Measurements from ENCODE around the gene PDSS1.

Gene PDSS1

DNA sequence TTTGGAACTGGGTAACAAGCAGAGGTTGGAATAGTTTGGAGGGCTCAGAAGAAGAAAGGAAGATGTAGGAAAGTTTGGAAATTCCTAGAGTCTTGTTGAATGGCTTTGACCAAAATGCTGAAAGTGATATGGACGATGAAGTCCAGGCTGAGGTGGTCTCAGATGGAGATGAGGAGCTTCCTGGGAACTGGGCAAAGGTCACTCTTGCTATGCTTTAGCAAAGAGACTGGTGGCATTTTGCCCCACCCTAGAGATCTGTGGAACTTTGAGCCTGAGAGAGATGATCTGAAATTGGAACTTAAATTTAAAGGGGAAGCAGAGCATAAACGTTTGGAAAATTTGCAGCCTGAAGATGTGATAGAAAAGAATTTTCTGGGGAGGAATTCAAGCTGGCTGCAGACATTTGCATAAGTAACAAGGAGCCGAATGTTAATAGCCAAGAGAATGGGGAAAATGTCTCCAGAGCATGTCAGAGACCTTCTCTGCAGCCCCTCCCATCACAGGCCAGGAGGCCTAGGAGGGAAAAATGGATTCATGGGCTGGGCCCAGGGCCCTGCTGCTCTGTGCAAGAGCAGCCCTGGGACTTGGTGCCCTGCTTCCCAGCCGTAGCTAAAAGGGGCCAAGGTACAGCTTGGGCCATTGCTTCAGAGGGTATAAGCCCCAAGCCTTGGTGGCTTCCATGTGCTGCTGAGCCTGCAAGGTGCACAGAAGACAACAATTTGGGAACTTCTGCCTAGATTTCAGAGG, 3.6 kb downstream of the PDSS1 start:
- no peak for DNase-seq

DNA sequence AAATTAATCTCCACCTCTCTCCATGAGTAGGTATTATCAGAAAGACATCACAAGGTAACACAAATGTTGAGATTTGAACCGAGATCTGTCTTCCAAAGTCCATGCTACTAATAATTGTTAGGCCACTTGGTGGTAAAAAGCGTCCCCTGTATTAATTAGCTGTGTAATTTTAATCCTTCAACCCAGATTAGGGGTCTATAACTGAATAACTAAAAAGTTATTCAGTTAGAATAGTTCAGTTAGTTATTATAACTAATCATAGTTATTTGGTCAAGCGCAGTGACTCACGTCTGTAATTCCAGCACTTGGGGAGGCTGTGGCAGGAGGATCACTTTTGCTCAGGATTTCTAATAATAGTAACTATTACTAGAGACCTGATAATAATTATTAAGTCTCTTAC, 5.6 kb downstream of the PDSS1 start:
- no peak for DNase-seq

DNA sequence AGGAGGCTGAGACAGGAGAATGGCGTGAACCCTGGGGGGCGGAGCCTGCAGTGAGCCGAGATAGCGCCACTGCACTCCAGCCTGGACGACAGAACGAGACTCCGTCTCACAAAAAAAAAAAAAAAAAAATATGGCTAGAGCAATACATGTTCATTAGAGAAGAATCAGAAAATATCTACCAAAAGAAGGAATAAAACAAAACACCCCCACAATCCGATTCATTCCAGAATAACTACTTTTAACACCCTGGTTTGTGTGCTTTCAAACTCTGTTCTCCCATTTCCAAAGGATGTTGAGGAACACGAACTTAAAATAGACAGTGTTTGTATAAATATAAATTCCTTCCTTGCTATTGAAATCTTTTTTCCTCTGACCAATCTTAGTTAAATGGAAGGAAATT, 6.5 kb downstream of the PDSS1 start:
- no peak for DNase-seq

DNA sequence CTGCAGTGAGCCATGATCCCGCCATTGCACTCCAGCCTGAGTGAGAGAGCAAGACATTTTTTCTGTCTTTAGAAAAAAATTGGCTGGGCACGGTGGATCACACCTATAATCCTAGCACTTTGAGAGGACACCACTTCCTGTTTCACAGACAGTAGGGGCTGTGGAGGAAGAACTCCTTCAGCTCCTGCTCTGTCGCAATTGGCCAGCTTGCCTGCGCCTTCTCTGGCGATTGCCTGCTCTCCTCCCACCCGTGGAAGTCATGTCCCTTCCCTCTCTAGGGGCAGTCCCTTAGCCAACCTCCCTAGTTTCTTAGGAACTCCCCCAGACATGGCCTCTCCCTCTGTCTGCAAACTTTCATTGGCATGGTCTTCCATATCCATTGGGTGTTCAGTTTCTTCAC, 8.7 kb downstream of the PDSS1 start:
- DNase-seq, result no peak

DNA sequence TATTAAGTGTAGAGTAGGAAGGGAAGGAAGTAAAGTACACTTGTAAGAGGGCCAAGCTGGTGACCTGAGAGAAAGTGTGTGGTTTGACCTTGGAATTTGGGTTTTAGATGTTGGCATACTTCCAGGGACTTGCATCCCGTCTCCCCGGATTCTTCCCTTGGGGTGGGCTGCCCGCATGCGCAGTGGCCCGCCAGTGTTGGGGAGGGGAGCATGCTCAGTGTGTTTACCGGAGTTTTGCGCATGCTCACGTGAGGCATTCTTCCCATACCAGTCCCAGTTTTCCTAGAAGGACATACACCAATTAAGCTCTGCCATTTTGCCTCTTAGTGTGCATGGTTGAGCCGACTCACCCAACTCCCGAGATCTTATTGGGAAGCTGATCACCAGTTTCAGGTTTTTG, 9.4 kb downstream of the PDSS1 start:
- no peak for DNase-seq

DNA sequence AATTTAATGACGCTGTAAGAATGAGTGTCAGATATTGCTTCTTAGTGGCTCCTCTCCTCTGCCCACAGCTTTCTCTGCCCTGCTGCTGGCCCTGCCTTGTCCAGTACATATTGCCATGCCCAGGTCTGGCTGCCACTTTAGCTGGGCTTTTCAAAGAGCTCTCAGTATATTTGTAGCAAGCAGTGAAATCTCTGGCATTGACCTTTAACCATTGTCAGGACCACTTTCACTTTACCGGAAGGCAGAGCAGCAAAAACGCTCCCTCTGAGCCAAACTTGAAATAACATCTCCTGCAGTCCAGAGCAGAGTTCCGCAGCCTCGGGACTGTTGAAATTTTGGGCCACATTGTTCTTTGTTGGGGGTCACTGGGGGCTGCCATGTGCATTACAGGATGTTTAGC, 13.8 kb downstream of the PDSS1 start:
- DNase-seq, result no peak

DNA sequence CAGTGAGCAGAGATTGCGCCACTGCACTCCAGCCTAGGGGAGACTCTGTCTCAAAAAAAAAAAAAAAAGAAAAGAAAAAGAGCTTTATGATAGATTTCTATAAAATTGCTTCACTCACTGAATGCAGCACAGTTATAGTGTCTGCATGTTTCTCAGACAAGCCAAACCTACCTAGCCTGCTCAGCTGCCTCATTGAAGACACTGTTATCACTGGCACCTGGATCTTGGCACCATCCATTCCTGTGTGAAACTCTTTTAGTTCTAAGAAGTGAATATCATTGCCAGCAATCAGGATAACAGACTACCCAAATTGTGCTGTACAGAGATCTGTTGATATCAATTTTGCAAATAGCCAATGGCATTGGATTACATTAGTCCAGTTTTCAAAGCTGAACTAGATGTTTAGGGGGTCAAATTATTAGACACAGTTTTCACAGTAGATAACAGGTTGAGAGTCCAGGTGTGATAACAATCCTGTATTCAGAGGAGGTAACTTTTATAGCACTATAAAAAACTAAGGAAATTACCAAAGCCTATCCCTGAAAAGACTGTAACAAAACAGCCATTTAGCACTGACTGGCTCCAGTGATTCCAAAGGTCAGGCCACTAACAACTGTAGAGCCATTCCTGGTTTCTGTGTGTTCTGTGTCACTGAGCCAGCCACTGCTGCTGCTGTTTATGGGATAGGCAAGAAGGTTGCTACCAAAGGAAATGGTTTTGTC, 17.1 kb downstream of the PDSS1 start:
- no peak for DNase-seq

DNA sequence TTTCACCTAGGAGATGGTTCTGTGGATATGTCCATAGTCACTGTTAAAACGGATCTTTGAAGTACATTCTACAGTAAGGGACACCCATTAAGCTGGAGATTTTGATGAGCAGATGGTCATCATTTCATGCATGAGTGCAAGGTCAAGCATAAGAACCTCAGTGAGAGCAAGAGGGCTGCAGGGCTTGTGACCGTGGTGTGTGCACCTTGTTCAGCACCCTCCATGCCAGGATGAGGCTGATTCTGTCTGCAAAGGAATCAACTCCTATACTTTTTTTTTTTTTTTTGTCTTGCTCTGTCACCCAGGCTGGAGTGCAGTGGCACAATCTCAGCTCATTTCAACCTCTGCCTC, 17.6 kb downstream of the PDSS1 start:
- no peak for DNase-seq

DNA sequence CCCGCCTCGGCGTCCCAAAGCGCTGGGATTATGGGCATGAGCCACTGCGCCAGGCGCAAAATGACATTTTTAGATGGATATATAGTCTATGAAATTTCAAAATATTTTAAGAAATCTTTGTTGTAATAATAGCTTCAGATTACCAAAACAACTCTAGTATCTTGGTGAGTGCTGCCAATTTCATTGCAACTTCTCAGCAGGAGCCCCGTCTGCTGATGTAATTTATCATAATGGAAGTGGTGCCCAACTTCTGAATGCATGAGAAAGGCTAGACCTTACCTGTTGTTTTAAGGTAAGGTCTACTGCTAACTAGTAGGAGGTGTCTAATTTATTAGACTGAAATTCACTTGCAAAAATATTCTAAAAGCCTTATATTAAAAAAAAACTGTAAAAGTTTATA, 20.0 kb downstream of the PDSS1 start:
- DNase-seq, result no peak

DNA sequence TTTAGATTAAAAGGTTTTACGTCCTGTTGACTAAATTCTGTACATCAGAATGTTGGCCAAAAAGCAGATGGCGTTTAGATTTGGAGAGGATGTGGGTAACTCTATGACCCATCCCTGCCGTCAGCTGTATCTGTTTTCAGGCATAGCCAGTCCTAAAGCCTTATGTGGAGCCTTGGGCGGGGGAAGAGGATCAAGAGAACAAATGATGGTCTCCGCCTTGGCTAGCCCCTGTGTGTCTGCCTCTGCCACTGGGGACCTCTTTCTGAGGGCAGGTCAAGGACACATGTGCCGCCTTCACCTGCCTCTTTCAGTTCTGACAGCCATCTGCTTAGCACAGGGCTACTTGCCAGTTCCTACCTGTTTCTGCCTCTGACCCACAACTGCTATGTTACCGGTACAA, 24.1 kb downstream of the PDSS1 start:
- DNase-seq, result no peak

DNA sequence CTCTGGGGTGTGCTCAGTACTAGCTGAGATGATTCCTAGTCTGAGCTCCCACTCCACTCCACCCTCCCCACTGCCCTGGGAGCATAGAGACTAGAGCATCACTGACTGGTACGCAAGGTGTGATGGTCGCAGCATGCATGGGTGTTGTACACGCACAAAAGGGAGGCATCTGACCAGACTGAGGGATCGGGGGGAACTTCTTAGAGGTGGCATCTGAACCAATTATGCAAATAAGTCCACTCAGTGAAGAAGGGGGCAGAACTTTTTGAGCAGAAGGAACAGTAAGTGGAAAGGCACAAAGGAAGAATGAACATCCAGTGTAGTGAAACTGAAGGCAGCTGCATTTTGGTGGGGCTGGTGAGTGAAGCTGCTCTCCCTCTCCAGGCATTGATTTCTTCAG, 25.5 kb downstream of the PDSS1 start:
- no peak for DNase-seq

DNA sequence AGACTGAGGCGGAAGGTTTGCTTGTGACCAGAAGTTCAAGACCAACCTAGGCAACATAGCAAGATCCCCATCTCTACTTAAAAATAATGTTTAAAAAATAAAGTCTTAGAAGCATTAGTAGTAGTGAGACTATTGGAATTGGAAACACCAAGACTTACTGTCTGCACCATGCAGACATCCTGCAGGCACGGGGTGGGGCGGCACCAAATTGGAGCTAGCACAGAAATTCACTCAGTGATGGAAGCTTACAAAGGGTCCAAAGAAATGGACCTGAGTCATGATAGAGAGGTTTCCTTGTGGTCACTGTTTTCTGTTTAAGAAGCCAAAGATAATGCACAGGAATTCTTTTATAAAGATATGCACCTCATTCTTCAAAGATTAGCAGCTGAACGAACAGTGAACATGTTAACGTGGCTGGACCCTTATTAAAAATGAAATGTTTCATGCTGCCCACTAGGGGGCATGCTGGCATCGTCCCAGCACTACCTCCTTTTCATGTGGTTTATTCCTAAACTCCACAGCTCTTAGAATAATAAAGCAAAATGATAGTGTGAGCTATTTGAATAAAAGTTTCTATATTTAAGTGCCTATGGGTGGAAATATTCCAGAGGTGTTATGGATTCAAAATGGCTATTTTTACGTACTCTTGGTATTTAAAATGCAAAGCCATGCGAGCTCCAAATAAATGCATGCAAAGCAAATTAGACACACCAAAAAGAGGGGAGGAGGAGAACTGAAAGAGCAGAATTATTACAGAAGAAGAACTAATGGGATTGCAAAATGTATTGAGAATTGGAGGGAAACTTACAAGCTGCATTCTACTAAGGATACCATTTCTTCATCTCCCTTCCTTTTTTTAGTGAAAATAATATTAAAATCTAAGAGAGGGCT, 28.6 kb downstream of the PDSS1 start:
- DNase-seq, result peak; percentile 33

DNA sequence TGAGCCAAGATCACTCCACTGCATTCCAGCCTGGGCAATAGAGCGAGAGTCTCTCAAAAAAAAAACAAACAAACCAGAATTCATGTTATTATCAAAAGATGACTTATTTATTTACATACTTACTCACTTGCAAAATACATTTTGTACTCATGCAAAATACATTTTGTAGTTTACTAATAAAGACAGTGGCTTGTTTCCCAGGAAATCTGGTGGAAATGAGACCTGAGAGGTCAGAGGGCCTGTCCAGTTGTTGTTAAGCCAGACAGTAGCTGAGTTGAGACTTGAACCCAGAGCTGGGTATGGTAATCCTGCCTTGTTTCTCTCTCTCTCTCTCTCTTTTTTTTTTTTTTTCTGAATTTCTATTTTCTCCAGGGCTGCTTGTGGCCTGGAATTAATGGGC, 29.5 kb downstream of the PDSS1 start:
- DNase-seq, result no peak

DNA sequence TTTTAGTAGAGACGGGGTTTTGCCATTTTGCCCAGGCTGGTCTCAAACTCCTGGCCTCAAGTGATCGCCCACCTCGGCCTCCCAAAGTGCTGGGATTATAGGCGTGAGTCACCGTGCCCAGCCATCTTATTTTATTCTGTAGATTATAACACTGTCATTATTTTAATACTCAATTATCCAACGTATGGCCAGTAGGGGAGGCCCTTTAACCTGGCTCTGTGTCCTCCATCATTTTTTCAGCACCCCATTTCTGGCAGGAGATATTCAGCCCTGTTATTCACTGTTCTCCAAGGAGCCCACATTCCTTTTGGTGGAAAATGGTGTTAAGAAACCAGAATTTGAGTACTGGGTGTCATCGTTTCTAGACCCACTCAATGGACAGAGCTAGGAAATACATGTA, 31.5 kb downstream of the PDSS1 start:
- no peak for DNase-seq

DNA sequence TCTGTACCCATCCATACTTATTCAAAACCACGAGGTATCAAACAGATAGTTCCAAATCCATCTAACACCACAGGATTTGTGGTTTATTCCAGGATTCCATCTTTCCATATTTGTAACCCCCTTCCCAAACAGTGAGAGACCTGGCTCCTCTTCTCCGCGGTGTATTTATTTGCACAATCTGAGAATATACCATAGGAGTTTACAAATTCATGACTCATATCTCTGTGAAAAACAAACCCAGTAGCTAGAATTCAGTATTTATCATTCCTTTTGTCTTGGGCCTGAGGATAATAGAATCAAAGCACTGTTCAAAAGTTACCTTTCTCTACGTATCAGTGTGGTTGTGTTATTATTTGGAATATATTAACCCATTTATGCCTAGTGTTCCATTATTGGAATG, 31.9 kb downstream of the PDSS1 start:
- DNase-seq, result no peak

DNA sequence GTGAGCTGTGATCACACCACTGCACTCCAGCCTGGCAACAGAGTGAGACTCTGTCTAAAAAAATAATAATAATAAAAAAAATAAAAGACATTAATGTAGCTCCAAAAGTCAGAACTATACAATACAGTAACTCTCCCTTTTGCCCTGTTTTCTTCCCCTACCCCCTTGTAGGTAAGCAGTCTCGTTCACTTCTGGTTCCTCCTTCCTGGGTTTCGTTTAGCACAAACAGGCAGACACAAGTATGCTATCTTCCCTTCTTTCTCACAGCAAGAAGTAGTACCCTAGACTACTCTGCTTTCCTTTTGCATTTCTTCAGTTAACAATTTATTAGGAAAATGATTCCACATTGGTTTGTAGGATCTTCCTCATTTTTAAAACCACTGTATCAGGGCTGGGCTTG, 33.1 kb downstream of the PDSS1 start:
- no peak for DNase-seq

DNA sequence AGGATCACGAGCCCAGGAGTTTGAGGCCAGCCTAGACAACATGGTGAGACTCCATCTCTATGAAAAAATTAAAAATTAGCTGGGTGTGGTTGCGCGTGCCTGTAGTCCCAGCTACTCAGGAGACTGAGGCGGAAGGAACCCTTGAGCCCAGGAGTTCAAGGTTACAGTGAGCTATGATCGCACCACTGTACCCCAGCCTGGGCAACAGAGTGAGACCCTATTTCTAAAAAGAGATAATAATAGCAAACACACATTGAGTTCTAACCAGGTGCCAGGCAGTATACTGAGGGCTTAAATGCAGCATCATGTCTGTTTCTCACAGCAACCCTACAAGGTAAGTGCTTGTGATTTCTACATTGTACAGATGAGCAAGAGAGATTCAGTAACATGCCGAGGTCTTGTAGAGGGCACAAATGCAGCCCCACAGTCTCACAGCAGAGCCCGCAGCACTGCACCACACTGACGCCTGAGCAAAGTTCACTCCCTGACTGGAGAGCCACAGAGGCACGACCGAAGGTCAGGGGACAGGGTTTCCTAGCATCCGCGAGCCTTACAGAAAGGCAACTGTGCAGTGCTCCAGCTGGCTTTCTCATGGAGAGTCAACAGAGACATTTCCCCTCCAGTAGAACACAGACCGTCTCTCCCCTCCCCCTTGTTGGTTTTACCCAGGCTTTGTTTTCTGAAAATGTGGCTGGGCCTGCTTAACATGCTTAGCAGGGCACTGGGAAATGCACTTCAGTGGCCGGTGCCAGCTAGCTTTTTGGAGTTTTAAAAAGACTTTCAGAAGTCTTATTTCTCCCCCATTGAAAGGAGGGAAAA, 36.5 kb downstream of the PDSS1 start:
- no peak for DNase-seq

DNA sequence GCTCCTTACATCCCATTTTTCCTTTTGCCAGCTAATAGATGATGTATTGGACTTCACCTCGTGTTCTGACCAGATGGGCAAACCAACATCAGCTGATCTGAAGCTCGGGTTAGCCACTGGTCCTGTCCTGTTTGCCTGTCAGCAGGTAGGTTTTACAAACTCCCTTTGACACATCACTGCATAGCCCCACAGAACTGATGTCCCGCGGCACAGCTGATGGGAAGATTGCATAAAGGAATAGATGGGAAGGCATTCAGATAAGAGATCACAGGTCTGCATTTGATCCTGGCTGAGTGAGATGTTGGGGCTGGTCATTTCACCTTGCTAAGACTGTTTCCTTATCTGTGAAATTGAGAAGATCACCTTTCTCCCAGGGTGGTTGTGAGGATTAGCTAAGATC, 37.9 kb downstream of the PDSS1 start:
- no peak for DNase-seq

DNA sequence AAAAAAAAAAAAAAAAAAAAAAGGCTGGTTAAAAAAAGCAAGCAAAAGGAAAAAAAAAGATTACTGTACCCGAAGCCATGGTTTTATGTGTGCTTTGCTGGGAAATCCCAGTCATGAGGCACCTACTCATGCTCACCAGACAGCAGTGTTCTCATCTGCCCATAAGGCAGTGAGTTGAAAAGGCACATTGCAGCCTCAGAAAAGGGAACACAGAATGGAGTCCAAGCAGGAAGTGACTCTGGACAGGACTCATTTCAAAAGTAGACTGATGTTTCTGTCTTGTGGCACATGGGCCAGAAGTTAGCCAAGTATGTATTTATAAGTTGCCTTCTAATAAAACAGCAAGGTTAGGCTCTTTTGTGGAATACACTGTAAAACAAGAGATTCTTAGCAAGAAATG, 40.2 kb downstream of the PDSS1 start:
- no peak for DNase-seq

DNA sequence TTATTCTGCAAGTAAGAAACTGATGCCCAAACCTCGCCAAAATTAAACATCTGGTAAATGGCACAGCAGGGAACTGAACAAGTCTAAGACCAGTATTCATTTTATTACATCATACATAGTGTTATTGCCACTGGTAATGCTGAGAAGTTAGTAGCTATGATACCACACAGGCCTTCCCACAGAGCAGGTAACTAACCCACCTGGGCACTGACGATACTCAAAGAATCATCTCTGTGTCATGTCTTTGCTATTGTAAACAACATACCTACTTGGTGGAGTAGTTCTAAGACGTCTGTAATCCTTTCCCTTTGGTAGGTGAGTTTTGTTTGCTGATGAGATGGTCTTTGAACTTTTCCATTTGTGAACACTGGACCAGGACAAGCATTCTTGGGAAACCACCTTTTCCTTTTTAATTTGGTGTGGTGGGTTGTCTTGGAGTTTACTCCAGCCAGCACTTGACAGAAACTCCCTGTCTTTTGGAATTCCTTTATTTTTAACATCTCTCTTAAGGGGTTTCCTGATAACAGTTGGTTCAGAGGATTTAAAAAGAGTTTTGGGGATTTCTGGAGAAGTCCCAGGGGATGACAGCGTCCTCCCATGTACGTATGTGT, 40.9 kb downstream of the PDSS1 start:
- no peak for DNase-seq

DNA sequence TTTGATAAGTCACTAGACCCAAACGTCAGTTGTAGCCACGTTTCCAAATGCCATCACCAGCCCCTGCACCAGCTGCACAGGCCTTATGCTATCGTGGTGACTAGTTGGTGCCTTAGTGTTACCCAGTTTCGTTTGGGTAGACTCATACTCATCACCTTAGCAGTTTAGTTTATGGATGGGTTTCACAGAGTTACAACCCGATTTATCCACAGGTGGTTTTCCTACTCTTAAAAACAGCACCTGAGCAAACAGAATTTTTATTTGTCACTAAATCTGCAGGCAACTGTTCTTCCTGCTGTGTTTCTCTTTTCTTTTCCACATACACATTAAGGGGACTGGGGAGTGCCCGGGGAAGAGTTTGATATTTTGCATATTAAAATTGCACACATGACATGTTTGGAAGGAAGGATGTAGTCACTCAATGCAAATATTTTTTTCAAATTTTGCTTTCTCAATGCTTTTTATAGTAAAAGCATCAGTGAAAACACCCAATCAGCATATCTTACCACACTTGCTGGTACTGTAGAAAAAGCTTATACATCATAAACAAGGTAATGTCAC, 41.6 kb downstream of the PDSS1 start:
- DNase-seq, result no peak

DNA sequence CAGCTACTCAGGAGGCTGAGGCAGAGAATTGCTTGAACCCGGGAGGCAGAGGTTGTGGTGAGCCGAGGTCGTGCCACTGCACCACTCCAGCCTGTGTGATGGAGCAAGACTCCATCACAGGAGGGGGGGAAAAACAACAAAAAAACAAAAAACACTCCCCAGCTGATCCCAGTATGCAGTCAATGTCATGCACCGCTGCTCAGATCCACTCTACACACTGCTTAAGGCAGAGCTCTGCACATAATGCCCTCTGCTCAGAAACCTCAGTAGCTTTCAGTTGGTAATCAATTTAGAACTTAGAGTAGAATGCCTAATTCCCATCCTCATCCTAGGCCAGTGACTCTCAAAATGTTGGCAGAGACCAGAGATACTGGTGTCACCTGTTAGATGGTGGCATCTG, 43.9 kb downstream of the PDSS1 start:
- DNase-seq, result no peak

Measured in activated T-cell treated with anti-CD3 and anti-CD28 coated beads for 4 hours (primary cell).